GM21526 (cell line): ENCODE results near the gene ZFYVE1.

Experiments
- ATAC-seq: cut with Tn5 transposase; IDR thresholded peaks from one replicate; pipeline ENCODE4 v1.9.1; 2021; ENCODE audit warnings: moderate library complexity; ENCODE audit not compliant: unreplicated experiment, low FRiP score

The ZFYVE1 gene

GRCh38 chr14:72925815-72926291, 101.1 kb downstream of the ZFYVE1 start:
- peak; percentile 24 for ATAC-seq

DNA sequence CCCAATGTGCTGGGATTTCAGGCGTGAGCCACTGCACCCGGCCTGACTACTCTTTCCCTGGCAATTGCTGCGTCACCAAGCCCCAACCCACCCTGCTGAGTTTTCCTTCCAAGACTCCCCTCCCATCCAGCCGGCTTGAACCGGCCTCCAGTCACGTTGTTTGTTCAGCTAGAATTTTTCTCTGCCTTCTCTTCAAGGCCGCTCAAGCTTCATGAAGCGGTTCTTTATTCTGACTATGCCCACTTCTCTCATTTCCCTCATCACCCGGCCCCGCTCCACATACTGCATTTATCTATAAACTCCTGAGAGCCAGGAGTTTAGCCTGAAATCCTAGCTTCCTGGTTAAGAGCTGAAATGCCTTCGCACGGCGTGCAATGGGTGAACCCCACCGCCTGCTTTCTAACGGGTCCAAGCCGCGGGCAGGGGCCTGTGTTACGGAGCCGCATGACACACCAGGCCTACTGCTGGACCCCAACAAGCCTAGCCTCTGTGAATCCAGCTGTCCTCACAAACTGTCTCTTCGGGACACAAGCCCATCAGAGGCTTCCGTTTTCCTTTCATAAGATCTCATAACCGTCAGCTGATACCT, 101.6 kb downstream of the ZFYVE1 start:
- no peak for ATAC-seq

GRCh38 chr14:72924337-72924736, 102.6 kb downstream of the ZFYVE1 start:
- ATAC-seq, result no peak

DNA sequence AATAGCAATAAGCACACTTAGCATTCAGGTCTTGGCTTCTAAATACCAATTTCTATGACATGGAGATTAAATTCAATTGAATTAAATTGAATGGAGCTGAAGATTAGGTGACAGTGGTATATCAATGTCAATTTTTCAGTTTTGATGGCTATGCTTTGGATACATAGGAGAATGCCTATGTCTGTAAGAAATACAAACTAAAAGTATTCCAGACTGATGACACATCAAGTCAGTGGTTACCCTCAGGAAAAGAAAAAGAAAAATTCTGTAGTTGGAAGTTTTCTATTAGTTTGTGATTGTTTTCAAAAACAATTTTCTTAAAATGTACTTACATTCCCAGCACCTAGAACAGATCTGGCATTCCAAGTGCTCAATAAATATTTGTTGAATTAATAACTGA, 105.5 kb downstream of the ZFYVE1 start:
- ATAC-seq, result no peak

- no peak for ATAC-seq
Measured at GRCh38 chr14:72920008-72920407, 106.9 kb downstream of the ZFYVE1 start.
